Kidney capillary endothelial cell (primary cell): ENCODE data around the gene INSIG1.
A peak's percentile ranks its signal among the peaks of the same experiment; 100 is the strongest.

Experiments
- DNase-seq: peaks from one replicate; pipeline ENCODE4 v3.0.0-alpha.2; 2018; ENCODE audit warnings: low spot score

Gene INSIG1

GRCh38 chr7:155327590-155328320 lies 30.1 kb downstream of the INSIG1 start:
- no peak for DNase-seq

- no peak for DNase-seq
These were observed 31.5 kb downstream of the INSIG1 start for GRCh38 chr7:155329225-155329624.

- no peak for DNase-seq
These were observed 33.7 kb downstream of the INSIG1 start for GRCh38 chr7:155331396-155331795.

GRCh38 chr7:155333346-155334234 lies 35.9 kb downstream of the INSIG1 start:
- DNase-seq, result no peak

- DNase-seq, result no peak
These were observed 39.3 kb downstream of the INSIG1 start for GRCh38 chr7:155336812-155337602.

GRCh38 chr7:155337946-155338631 lies 40.4 kb downstream of the INSIG1 start:
- DNase-seq, result no peak

- no peak for DNase-seq
These were observed 41.1 kb downstream of the INSIG1 start for GRCh38 chr7:155338632-155339320.

- no peak for DNase-seq
These were observed 41.8 kb downstream of the INSIG1 start for GRCh38 chr7:155339474-155339873.

- DNase-seq, result no peak
These were observed 42.4 kb downstream of the INSIG1 start for GRCh38 chr7:155340071-155340531.

GRCh38 chr7:155340721-155341120 lies 43.0 kb downstream of the INSIG1 start:
- no peak for DNase-seq

- no peak for DNase-seq
These were observed 43.8 kb downstream of the INSIG1 start for GRCh38 chr7:155341463-155341983.

GRCh38 chr7:155342313-155342712 lies 44.6 kb downstream of the INSIG1 start:
- no peak for DNase-seq

- no peak for DNase-seq
These were observed 45.5 kb downstream of the INSIG1 start for GRCh38 chr7:155343150-155343549.

- no peak for DNase-seq
These were observed 46.0 kb downstream of the INSIG1 start for GRCh38 chr7:155343661-155344121.

- no peak for DNase-seq
These were observed 46.6 kb downstream of the INSIG1 start for GRCh38 chr7:155344270-155344617.

GRCh38 chr7:155344618-155345433 lies 47.1 kb downstream of the INSIG1 start:
- peak; percentile 68 for DNase-seq

GRCh38 chr7:155345490-155345889 lies 47.8 kb downstream of the INSIG1 start:
- no peak for DNase-seq

GRCh38 chr7:155346285-155346684 lies 48.6 kb downstream of the INSIG1 start:
- DNase-seq, result no peak

GRCh38 chr7:155348806-155349205 lies 51.1 kb downstream of the INSIG1 start:
- DNase-seq, result no peak
